BE2C (cell line): Measurements from ENCODE around the gene BOD1L1.
A peak's percentile ranks its signal among the peaks of the same experiment; 100 is the strongest.

ENCODE experiments used
- DNase-seq: peaks from one replicate; pipeline ENCODE4 v3.0.0-alpha.2; 2020
- H3K27me3 ChIP-seq: fragments of 250-450 bp; sonication (Bioruptor Pico); 2 replicates; pipeline ENCODE4 v1.5.1; 2020; ENCODE audit warnings: mild to moderate bottlenecking
- H3K36me3 ChIP-seq: fragments of 250-450 bp; sonication (Bioruptor Pico); 2 replicates; pipeline ENCODE4 v1.5.1; 2020; ENCODE audit warnings: mild to moderate bottlenecking
- H3K4me1 ChIP-seq: fragments of 250-450 bp; sonication (Bioruptor Pico); 2 replicates; pipeline ENCODE4 v1.5.1; 2020
- H3K4me3 ChIP-seq: 2 replicates; pipeline ENCODE4 v1.5.1; 2011; ENCODE audit warnings: low read depth, low read length
- H3K9me3 ChIP-seq: fragments of 250-450 bp; sonication (Bioruptor Pico); 2 replicates; pipeline ENCODE4 v1.5.1; 2020
- CTCF ChIP-seq: IDR thresholded peaks from 2 replicates; pipeline ENCODE4 v1.5.1; 2012; ENCODE audit warnings: mild to moderate bottlenecking, low read depth, low read length

The BOD1L1 gene

GRCh38 chr4:13645075-13645474 is 17.6 kb upstream of the BOD1L1 start:
- Histone ChIP-seq H3K4me1 (no peaks in the 10 kb centered on the region), H3K36me3 (no peaks in the 10 kb centered on the region), H3K9me3 (no peaks in the 10 kb centered on the region), H3K27me3 (peaks cover 15% of the 10 kb centered on the region), H3K4me3 (no peak overlapping the region)
- TF ChIP-seq CTCF = peak; percentile 32
- no peak for DNase-seq

GRCh38 chr4:13642170-13642950 is 14.8 kb upstream of the BOD1L1 start:
- Histone ChIP-seq H3K36me3 (no peaks in the 10 kb centered on the region), H3K9me3 (no peaks in the 10 kb centered on the region), H3K27me3 (0 out of 2 replicates have a peak, but pooled peaks cover 6% of the 10 kb centered on the region), H3K4me3 (no peak overlapping the region), H3K4me1 (no peaks in the 10 kb centered on the region)
- DNase-seq = no peak
- no peak for TF ChIP-seq CTCF

- H3K36me3 ChIP-seq = no peaks in the 10 kb centered on the region
- H3K4me1 ChIP-seq = no peaks in the 10 kb centered on the region
Measured at GRCh38 chr4:13641084-13641483, 13.6 kb upstream of the BOD1L1 start.

GRCh38 chr4:13640149-13640940 is 12.8 kb upstream of the BOD1L1 start:
- DNase-seq = peak; percentile 19

More at GRCh38 chr4:13641084-13641483, 13.6 kb upstream of the BOD1L1 start:
- Histone ChIP-seq H3K9me3 (no peaks in the 10 kb centered on the region), H3K4me3 (no peak overlapping the region), H3K27me3 (0 out of 2 replicates have a peak, but pooled peaks cover 6% of the 10 kb centered on the region)
- no peak for DNase-seq
- TF ChIP-seq CTCF = no peak

GRCh38 chr4:13635286-13635799 is 7.8 kb upstream of the BOD1L1 start:
- no peaks in the 10 kb centered on the region for H3K9me3 ChIP-seq
- no peak overlapping the region for H3K4me3 ChIP-seq
- no peaks in the 10 kb centered on the region for H3K4me1 ChIP-seq
- H3K27me3 ChIP-seq = peaks cover 7% of the 10 kb centered on the region; the same call in 1 of the 2 replicates
- no peak for DNase-seq
- no peaks in the 10 kb centered on the region for H3K36me3 ChIP-seq
- TF ChIP-seq CTCF = no peak

More at GRCh38 chr4:13640149-13640940, 12.8 kb upstream of the BOD1L1 start:
- no peaks in the 10 kb centered on the region for H3K4me1 ChIP-seq
- no peaks in the 10 kb centered on the region for H3K36me3 ChIP-seq
- no peak for TF ChIP-seq CTCF
- H3K27me3 ChIP-seq = 0 out of 2 replicates have a peak, but pooled peaks cover 6% of the 10 kb centered on the region
- no peaks in the 10 kb centered on the region for H3K9me3 ChIP-seq
- no peak overlapping the region for H3K4me3 ChIP-seq
